Psoas muscle (tissue), 8 donors: ENCODE results near the gene SWAP70. TPM values are rescaled to one million over a fixed set of nuclear protein-coding genes. Genes with fewer than 3 reads are reported as not detected.

Experiments used
- ATAC-seq, 4 donors: fragments of 200-7000 bp; cut with Tn5 transposase; one replicate each; pipeline ENCODE4 v1.9.1; 2020; ENCODE audit warnings: moderate library complexity in 3 of 4, mild to moderate bottlenecking in 2 of 4
- DNase-seq, 2 donors: peaks; one replicate each; pipeline ENCODE4 v3.0.0-alpha.2; 2020
- H3K27ac ChIP-seq: fragments of 200-600 bp; one replicate; pipeline ENCODE4 v1.8.0; 2022
- H3K27me3 ChIP-seq, 3 donors: fragments of 200-600 bp in 1 of 3; one replicate each; pipeline versions ENCODE4 v1.6.1 to v1.8.0; 2013 to 2022; ENCODE audit warnings: low read length in 2 of 3, mild to moderate bottlenecking in 2 of 3, moderate library complexity in 1 of 3; ENCODE audit not compliant: insufficient read depth in 3 of 3
- H3K36me3 ChIP-seq, 2 donors: fragments of 200-600 bp in 1 of 2; one replicate each; pipeline versions ENCODE4 v1.6.1 to v1.8.0; 2013 to 2022; ENCODE audit warnings: low read depth in 1 of 2, mild to moderate bottlenecking in 1 of 2, moderate library complexity in 1 of 2; ENCODE audit not compliant: insufficient read depth in 1 of 2
- H3K4me1 ChIP-seq: fragments of 200-600 bp; one replicate; pipeline ENCODE4 v1.8.0; 2022
- H3K4me3 ChIP-seq: fragments of 200-600 bp; one replicate; pipeline ENCODE4 v1.8.0; 2022; ENCODE audit warnings: mild to moderate bottlenecking
- H3K9me3 ChIP-seq: fragments of 200-600 bp; one replicate; pipeline ENCODE4 v1.8.0; 2022
- WGBS, 3 donors: extraction: QIAGEN DNeasy Blood & Tissue Kit; methylation state at CpG; one replicate each; pipeline versions ENCODE4 v1.1.6 to v1.1.7; 2013; 5-methylcytosine and 5-hydroxymethylcytosine counted together
- intact Hi-C, 2 donors: fragments of 100-400 bp; cut with DNase I; formaldehyde crosslinking; loops; one replicate each; pipeline versions ENCODE4 v1.11.0 to v1.14.2; 2022
- polyA plus RNA-seq, 3 donors: library from polyadenylated mRNA; stranded (reverse); fragments of 200-250 nt; gene quantifications; one replicate each; pipeline ENCODE4 v1.2.3, GENCODE V29; 2013
- total RNA-seq, 4 donors: library from RNA; stranded (reverse); fragmentation: NEBNext Ultra II Directional in 2 of 4; extraction: Animal tissue kit (Norgen Biotek cat#: 25700) in 2 of 4; gene quantifications; one replicate each; pipeline versions ENCODE4 v1.2.1 to v1.2.4, GENCODE V29; 2021 to 2023
- TF ChIP-seq, protein P1 (sequence below): fragments of 200-600 bp; IDR thresholded peaks from one replicate; pipeline ENCODE4 v1.8.0; 2022; ENCODE audit warnings: antibody characterized with exemption
- donor health status: healthy with polysubstance abuse.
- donor health status: DM: no; HTN: no; CAD: no; lungs with moderate emphysema.
- donor health status: Bipolar disorder and iron deficiency.
- donor health status: healthy.
- donor health status: DM: yes; HTN: yes; CAD: no.
- donor health status: DM: no; HTN: no; CAD: no.
- donor health status: DM: no; HTN: no; CAD: no.
- donor health status: DM: yes; HTN: yes; CAD: no.

The SWAP70 gene
- total and polyA plus RNA-seq, 7 donors = 4.3 to 13.3 (median 8.2) TPM

GRCh38 chr11:9750551-9750950 lies 86.7 kb downstream of the SWAP70 start:
- H3K4me1 ChIP-seq = no peaks in the 10 kb centered on the region
- intact Hi-C loops = no loop called here
- WGBS, 3 donors = 62 to 65% (median 65%) methylated on average over 4 of the region's 4 CpGs

DNA sequence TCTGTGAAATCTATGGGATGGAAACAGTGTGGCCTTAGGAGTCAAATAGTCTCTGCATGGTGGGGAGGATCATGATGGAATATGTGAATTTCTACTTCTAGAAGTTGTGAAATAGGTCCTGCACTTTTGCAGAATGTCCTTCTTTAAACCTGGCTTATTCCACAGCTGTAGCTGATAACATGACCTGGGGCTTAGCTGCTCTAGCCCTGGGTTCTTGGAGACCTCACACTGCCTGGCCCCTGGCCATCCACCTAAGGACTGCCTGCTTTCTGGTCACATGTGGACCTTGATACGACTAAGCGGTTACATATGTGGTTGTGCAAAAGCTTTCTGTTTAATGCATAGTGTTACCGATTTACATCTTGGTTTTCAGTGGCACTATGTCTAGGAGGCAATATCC lies 88.2 kb downstream of the SWAP70 start:
- ATAC-seq = peak in 1 of 4 donors; percentile 52
- no peak for DNase-seq
- intact Hi-C loops = no loop called here
- H3K4me3 ChIP-seq = no peak overlapping the region
- H3K9me3 ChIP-seq = no peaks in the 10 kb centered on the region
- H3K4me1 ChIP-seq = no peaks in the 10 kb centered on the region
- TF ChIP-seq, protein P1, sequence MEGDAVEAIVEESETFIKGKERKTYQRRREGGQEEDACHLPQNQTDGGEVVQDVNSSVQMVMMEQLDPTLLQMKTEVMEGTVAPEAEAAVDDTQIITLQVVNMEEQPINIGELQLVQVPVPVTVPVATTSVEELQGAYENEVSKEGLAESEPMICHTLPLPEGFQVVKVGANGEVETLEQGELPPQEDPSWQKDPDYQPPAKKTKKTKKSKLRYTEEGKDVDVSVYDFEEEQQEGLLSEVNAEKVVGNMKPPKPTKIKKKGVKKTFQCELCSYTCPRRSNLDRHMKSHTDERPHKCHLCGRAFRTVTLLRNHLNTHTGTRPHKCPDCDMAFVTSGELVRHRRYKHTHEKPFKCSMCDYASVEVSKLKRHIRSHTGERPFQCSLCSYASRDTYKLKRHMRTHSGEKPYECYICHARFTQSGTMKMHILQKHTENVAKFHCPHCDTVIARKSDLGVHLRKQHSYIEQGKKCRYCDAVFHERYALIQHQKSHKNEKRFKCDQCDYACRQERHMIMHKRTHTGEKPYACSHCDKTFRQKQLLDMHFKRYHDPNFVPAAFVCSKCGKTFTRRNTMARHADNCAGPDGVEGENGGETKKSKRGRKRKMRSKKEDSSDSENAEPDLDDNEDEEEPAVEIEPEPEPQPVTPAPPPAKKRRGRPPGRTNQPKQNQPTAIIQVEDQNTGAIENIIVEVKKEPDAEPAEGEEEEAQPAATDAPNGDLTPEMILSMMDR = no peak
- 65 to 81% (median 70%) methylated on average over 3 of the region's 3 CpGs for WGBS, 3 donors
- no peaks in the 10 kb centered on the region for H3K27me3 ChIP-seq
- H3K36me3 ChIP-seq = peaks cover 2 to 30% of the 10 kb centered on the region in 2 donors
- H3K27ac ChIP-seq = no peak overlapping the region

More at GRCh38 chr11:9750551-9750950, 86.7 kb downstream of the SWAP70 start:
- no peaks in the 10 kb centered on the region for H3K27me3 ChIP-seq
- ATAC-seq = no peak
- no peaks in the 10 kb centered on the region for H3K9me3 ChIP-seq
- TF ChIP-seq, protein P1 = no peak
- H3K36me3 ChIP-seq = peaks cover 2 to 35% of the 10 kb centered on the region in 2 donors
- DNase-seq = no peak
- H3K4me3 ChIP-seq = no peak overlapping the region
- no peak overlapping the region for H3K27ac ChIP-seq

GRCh38 chr11:9753021-9753420 lies 89.1 kb downstream of the SWAP70 start:
- intact Hi-C loops = no loop called here
- Histone ChIP-seq H3K4me3 (no peak overlapping the region), H3K4me1 (no peaks in the 10 kb centered on the region), H3K27ac (no peak overlapping the region), H3K27me3 (no peaks in the 10 kb centered on the region), H3K9me3 (no peaks in the 10 kb centered on the region), H3K36me3 (peaks cover 2 to 30% of the 10 kb centered on the region in 2 donors)
- TF ChIP-seq, protein P1 = no peak
- no peak for DNase-seq
- 72 to 90% (median 78%) methylated on average over 3 of the region's 3 CpGs for WGBS, 3 donors
- no peak for ATAC-seq

DNA sequence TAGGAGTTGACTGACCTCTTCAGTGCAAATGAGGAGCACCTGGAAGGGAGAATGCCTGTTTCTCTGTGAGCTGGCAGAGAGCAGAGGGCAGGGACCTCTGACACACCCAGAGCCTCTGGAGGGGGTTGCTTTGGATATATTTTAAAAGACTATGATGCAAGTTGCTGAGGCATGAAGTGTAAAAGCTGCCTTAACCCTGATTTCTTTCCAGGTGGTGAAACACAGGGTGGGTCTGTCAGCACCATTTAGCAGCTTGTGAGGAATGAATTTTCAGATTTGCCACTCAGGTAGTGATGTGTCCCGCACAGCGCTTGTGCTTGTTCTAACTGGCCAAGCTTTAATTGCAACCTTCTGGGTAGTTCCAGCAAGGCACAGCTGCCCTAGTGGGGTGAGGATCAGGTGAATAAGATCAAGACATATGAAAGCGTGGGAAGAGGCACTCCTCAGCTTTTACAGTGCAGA lies 90.2 kb downstream of the SWAP70 start:
- H3K4me1 ChIP-seq = peaks cover 3% of the 10 kb centered on the region
- peaks cover 0 to 25% of the 10 kb centered on the region in 2 donors for H3K36me3 ChIP-seq
- intact Hi-C loops = no loop called here
- no peaks in the 10 kb centered on the region for H3K27me3 ChIP-seq
- H3K9me3 ChIP-seq = no peaks in the 10 kb centered on the region
- ATAC-seq (no peak), DNase-seq (no peak)
- 91 to 92% (median 91%) methylated on average over 3 of the region's 3 CpGs for WGBS, 3 donors
- H3K4me3 ChIP-seq = no peak overlapping the region
- TF ChIP-seq, protein P1 = no peak
- no peak overlapping the region for H3K27ac ChIP-seq
